GM10847 (cell line): Measurements from ENCODE around the gene ABLIM2.

Experiments
- POLR2A ChIP-seq: IDR thresholded peaks from 2 replicates; pipeline ENCODE4 v1.6.1; 2011; ENCODE audit not compliant: insufficient read length; ENCODE audit errors: extremely low read depth

Gene ABLIM2

GRCh38 chr4:7955393-7955792, 203.2 kb downstream of the ABLIM2 start:
- TF ChIP-seq POLR2A = no peak

DNA sequence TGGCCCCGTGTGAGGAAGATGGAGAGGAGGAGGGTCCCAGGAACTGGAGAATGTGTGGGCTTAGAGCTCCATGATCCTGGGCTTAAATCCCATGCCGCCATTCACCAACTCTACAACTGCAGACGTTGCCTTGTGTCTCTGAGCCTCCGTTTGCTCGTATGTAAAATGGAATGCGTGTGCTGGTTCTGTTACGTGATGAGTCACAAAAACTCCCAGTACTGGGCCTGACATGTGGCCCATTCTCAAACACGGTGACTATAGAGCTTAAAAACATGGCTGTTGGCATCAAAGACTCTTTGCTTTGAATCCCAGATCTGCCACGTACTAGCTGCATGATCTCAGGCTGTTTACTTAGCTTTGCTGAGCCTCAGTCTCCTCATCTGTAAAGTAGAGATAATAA, 206.0 kb downstream of the ABLIM2 start:
- TF ChIP-seq POLR2A = no peak

- TF ChIP-seq POLR2A = no peak
These were observed 208.1 kb downstream of the ABLIM2 start for GRCh38 chr4:7950301-7951092.

DNA sequence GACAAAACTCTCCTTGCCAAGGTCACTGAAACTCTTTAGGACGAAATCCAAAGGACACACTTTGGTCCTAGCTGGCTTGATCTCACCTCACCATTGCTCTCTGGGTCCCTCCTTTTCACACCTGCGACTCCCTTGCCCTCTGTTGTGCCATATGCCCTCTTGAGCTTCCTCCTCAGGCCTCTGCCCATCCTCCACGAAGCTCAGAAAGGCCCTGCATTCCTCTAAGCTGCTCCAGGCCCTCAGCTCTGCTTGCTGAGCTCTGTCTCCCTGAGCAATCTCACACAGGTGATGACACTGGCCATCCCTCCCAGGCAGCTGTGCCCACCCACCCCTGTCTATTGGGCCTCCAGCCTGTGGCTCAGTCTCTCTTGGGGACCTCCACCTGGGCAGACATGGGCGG, 208.9 kb downstream of the ABLIM2 start:
- TF ChIP-seq POLR2A = no peak

GRCh38 chr4:7947927-7948326, 210.7 kb downstream of the ABLIM2 start:
- no peak for TF ChIP-seq POLR2A

DNA sequence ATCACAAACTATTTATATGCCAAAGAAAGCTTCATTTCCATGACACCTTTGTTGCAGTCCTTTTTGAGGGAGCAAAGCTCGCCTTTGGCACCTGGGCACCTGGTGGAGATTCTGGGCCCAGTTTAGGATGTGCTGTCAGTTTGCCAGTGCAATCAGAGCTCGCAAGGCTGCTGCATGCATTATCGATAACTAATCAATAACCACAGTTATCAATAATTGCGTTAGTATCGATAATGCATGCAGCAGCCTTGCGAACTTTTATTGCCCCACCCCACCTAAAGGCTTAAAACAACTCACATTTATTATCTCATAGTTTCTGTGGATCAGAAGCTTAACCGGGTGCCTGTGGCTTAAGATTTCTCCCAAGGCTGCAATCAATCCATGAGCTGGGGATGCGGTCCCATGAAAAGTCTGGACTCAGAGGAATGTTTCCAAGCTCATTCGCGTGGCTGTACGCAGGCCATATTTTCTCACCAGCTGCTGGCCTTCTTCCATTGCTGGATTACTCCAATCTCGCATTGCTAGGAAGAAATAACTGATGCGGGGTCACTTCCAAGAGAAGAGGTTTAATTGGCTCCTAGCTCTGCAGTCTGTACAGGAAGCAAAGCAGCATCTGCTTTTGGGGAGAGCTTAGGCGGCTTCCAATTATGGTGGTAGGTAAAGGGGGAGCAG, 212.8 kb downstream of the ABLIM2 start:
- no peak for TF ChIP-seq POLR2A

GRCh38 chr4:7944599-7945220, 213.9 kb downstream of the ABLIM2 start:
- TF ChIP-seq POLR2A = no peak

DNA sequence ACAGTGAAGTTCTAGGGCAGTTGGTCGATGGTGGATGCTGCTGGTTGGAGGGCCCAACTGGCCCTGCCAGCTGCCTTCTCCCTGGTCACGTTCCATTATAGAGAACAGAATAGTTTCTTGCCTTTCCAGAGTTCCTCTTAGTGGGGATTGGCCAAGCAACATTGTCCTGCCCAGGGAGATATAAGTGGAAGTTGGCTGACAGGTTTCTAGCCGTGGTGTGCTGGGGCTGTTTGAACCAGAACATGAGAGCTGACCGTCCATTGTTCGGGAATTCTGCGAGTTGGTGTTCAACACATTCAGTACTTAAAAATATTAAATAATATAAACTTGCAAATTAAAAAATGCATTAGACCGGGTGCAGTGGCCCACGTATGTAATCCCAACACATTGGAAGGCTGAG, 215.4 kb downstream of the ABLIM2 start:
- no peak for TF ChIP-seq POLR2A

DNA sequence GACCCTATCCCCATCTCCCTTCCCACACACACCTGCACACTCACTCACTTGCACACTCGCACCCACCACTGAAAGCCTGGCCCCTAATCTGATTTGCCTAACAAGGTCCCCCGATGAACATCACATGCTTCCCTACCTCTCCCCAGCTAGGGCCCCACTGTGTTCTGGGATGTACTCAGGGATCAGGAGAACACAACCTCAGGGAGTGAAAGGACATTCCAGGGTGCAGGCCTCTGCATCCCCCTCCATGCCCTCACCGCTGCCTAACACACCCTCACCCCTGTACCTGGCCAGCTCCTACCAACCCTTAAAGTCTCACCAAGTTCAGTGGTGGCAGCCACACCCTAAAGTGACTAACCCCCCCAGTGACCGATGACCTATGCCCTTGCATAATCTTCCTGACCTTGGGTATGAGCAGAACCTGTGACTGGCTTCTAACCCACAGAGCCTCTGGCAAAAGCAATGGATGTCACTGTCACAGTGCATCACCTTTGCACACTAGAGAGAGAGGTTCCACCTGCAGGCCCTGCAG, 216.6 kb downstream of the ABLIM2 start:
- TF ChIP-seq POLR2A = no peak

GRCh38 chr4:7941111-7941964, 217.3 kb downstream of the ABLIM2 start:
- TF ChIP-seq POLR2A = no peak

DNA sequence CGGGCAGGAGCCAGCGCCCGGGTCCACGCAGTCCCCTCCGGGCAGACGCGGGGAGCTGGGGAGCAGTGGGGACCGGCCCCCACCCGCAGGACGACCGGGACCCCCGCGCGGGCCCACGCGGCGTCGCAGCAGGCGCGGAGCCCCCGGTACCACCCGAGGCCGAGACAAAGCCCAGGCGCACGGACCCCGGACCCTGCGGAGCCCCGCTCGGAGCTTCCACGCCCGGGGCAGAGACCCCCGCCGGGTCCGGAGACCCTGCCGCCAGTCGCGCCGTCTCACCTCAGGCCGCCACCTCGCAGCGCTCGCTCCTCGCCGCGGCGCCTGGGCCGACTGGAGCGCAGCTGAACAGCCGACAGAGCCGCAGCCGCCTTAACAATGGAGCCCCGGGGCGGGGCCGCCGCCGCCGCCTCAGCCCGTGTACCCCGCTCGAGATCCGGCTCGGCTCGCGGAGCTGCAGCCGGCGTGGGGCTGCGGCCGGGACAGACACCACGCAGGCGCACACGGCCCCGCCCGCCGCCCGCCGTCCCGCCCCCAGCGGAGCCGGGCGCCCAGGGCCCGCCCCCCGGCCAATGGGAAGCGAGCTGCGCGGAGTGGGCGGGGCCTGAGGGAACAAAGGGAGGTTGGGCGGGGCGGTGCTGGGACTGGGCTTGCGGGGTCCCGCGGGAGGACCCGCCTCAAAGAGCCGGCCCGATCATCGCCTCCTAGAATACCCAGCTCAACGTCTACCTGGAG, 219.1 kb downstream of the ABLIM2 start, which contains the start of gene AFAP1:
Gene AFAP1, minus strand, starts transcription at position 485 of the 732 bp plus-strand sequence. CDS start 67,783 bp downstream, outside the sequence.
- no peak for TF ChIP-seq POLR2A

- TF ChIP-seq POLR2A = no peak
These were observed 219.8 kb downstream of the ABLIM2 start for GRCh38 chr4:7938609-7939376.

- no peak for TF ChIP-seq POLR2A
These were observed 220.4 kb downstream of the ABLIM2 start for GRCh38 chr4:7938266-7938608.

DNA sequence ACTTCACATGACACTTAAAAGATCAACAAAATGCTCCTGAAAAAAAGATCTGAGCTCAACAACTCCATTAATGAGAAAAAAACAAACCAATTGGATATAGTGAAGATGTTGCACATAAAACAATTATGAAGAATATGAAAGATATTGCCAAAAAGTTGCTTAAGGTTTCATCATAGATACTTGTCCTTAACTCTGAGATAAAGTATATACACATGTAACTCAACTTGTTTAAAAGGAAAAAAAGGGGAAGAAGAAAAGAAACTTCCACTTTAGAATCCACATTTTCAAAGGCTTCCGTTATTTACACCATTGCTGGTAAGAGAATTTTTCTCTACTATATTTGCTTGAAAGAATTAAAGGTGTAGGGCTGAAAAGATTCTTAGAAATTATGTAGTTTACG, 221.6 kb downstream of the ABLIM2 start:
- TF ChIP-seq POLR2A = no peak
